ENCODE data around the gene CPED1.

DNA sequence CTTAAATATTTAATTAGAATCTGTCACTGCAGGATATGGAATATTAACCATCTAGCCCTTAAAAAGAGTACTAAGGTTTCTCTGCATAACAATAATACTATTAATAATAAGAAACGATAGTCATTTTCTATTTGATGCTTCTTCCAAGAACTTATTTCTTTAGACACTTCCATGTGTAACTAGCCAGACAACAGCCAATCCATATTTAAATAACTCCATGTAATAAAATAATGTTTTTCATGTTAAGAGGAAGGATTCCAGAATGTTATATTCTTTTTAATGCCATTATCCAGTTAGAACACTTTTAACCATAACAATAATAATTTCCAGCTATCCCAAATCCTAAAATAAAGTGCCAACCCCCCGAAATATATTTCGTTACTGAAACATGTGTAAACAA lies 170.2 kb downstream of the CPED1 start:
- TF ChIP-seq CTCF (IDR thresholded peaks at IDR 0.05) (no peak), POLR2AphosphoS5 (IDR thresholded peaks at IDR 0.05) (no peak), POLR2A (IDR thresholded peaks at IDR 0.05) (no peak), EP300 (IDR thresholded peaks at IDR 0.05) (no peak)

All from suprapubic skin (tissue), 4 donors.